ENCODE data around the gene DNTT.

DNTT gene

DNA sequence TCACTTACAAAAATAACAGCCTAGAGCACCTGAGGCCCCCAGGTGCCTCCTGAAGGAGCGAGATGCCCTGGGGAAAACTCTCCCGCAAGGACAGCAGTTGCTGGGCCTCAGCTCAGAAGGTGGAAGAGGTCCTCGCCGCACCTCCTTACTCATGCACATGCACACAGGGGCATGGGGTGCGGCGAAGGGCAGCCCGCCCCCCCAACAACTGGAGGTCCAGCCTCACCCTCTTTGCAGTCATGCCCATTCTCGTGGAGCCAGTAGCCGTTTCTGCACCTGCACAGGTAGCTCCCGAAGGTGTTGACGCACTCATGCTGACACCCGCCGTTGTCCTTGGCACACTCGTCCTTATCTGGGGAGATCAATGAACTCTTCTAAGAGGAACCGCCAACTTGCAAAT is 74.5 kb downstream of the DNTT start:
- H3K9me3 ChIP-seq (ENCODE audit: control insufficient read depth, low read length), result no peaks in the 10 kb centered on the region
- no peak overlapping the region for H3K9ac ChIP-seq (ENCODE audit: low read length)
- no peaks in the 10 kb centered on the region for H3K36me3 ChIP-seq (ENCODE audit: control insufficient read depth, insufficient read depth, low read length)
- H3K27me3 ChIP-seq (ENCODE audit: control insufficient read depth, insufficient read depth, low read length), result no peaks in the 10 kb centered on the region
- H3K4me1 ChIP-seq (ENCODE audit: control insufficient read depth, insufficient read depth, low read length), result no peaks in the 10 kb centered on the region
- H3K4me3 ChIP-seq (ENCODE audit: low read length), result no peak overlapping the region

DNA sequence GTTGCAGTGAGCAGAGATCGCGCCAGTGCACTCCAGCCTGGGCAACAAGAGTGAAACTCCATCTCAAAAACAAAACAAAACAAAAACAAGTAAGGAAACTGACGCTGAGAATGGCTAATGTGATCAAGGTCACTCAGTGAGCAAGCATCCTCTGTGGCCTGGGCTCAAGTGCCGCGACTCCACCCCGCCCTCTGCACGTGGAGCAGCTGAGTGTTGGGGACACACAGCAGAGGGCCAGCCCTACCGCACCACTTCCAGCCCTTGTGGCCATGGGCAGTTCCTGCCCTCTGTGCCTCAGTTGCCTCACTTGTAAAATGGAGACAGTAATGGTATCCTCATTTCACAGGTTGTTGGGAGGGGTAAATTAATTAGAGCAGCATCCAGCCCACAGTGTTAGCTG is 75.5 kb downstream of the DNTT start:
- Histone ChIP-seq H3K36me3 (ENCODE audit: control insufficient read depth, insufficient read depth, low read length) (no peaks in the 10 kb centered on the region), H3K9ac (ENCODE audit: low read length) (no peak overlapping the region), H3K9me3 (ENCODE audit: control insufficient read depth, low read length) (no peaks in the 10 kb centered on the region), H3K4me1 (ENCODE audit: control insufficient read depth, insufficient read depth, low read length) (no peaks in the 10 kb centered on the region), H3K4me3 (ENCODE audit: low read length) (no peak overlapping the region), H3K27me3 (ENCODE audit: control insufficient read depth, insufficient read depth, low read length) (peaks cover 7% of the 10 kb centered on the region)

DNA sequence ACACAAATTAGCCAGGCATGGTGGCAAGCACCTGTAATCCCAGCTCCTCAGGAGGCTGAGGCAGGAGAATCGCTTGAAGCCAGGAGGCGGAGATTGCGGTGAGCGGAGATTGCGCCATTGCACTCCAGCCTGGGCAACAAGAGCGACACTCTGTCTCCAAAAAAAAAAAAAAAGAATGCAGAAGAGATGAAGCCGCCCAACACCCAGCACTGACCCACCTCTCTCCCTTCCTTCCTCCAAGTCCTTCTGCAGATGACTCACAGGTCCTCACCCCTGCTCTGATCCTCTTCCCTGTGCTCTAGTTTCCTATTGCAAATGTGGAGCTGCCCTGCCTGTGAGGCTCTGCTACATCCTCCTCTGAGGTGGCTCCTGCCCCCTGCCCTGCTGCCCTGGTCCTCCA is 76.6 kb downstream of the DNTT start:
- Histone ChIP-seq H3K27me3 (ENCODE audit: control insufficient read depth, insufficient read depth, low read length) (peaks cover 7% of the 10 kb centered on the region), H3K4me1 (ENCODE audit: control insufficient read depth, insufficient read depth, low read length) (no peaks in the 10 kb centered on the region), H3K9ac (ENCODE audit: low read length) (no peak overlapping the region), H3K36me3 (ENCODE audit: control insufficient read depth, insufficient read depth, low read length) (no peaks in the 10 kb centered on the region), H3K4me3 (ENCODE audit: low read length) (no peak overlapping the region), H3K9me3 (ENCODE audit: control insufficient read depth, low read length) (no peaks in the 10 kb centered on the region)

DNA sequence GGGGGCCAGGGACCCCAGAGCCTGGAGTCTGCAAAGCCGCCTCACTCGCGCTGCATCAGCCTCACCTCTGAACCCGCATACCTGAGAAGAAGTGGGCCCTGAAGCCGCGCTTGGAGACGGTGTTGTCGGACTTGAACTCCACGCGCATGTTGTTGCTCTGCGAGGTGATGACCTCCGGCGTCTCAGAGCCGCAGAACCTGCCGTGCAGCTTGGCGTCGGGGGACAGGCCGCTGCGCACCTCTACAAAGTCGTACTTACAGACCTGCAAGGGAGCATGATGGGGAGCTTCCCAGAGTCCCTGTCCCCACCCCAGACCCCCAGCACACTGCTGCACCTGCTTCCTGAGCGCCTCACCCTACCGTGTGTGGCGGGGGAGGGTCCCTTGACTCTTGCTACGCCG is 80.3 kb downstream of the DNTT start:
- Histone ChIP-seq H3K27me3 (ENCODE audit: control insufficient read depth, insufficient read depth, low read length) (peaks cover 10% of the 10 kb centered on the region), H3K4me3 (ENCODE audit: low read length) (no peak overlapping the region), H3K9me3 (ENCODE audit: control insufficient read depth, low read length) (no peaks in the 10 kb centered on the region), H3K4me1 (ENCODE audit: control insufficient read depth, insufficient read depth, low read length) (no peaks in the 10 kb centered on the region), H3K9ac (ENCODE audit: low read length) (no peak overlapping the region), H3K36me3 (ENCODE audit: control insufficient read depth, insufficient read depth, low read length) (no peaks in the 10 kb centered on the region)

DNA sequence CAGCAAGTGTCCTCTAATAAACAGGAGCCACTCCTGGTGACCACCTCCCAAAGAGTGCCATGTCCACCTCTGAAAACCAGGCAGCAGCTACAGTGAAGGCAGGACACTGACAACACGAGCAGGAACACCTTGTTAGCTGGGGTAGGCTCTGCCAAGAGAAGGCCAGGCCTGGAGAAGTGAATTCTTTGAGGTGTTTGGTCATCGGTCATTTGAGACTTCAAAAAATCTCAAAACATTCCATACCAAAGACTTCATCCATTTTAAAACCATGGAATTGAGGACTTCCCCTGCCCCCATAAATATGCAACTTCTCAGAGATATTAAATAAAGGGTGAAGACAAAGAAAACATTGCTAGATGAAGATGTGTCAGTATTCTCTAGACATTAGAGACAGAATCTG is 82.9 kb downstream of the DNTT start:
- H3K9me3 ChIP-seq (ENCODE audit: control insufficient read depth, low read length), result no peaks in the 10 kb centered on the region
- peaks cover 10% of the 10 kb centered on the region for H3K27me3 ChIP-seq (ENCODE audit: control insufficient read depth, insufficient read depth, low read length)
- no peaks in the 10 kb centered on the region for H3K36me3 ChIP-seq (ENCODE audit: control insufficient read depth, insufficient read depth, low read length)
- no peak overlapping the region for H3K9ac ChIP-seq (ENCODE audit: low read length)
- no peaks in the 10 kb centered on the region for H3K4me1 ChIP-seq (ENCODE audit: control insufficient read depth, insufficient read depth, low read length)
- H3K4me3 ChIP-seq (ENCODE audit: low read length), result no peak overlapping the region

DNA sequence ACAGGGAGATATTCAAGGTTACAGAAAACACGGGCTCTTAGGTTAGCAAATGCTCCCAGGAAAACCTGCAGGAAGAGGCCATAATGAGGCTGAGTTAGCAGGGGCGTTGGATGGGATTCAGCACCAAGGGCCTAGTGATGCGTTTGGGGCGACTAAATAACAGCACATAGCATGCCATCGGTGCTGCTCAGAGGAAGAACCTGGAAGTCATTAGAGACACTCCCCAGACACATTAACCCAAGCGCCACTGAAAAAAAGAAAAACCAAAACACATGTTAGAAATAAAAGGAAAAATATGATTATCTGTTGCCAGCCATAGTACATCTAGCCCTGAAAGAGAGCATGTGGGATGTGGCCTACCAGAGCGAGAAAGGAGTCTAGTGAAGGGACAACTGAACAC is 83.4 kb downstream of the DNTT start:
- Histone ChIP-seq H3K9ac (ENCODE audit: low read length) (no peak overlapping the region), H3K27me3 (ENCODE audit: control insufficient read depth, insufficient read depth, low read length) (peaks cover 10% of the 10 kb centered on the region), H3K36me3 (ENCODE audit: control insufficient read depth, insufficient read depth, low read length) (no peaks in the 10 kb centered on the region), H3K4me1 (ENCODE audit: control insufficient read depth, insufficient read depth, low read length) (no peaks in the 10 kb centered on the region), H3K9me3 (ENCODE audit: control insufficient read depth, low read length) (no peaks in the 10 kb centered on the region), H3K4me3 (ENCODE audit: low read length) (no peak overlapping the region)
